Mammary epithelial cell (primary cell): ENCODE data around the gene SLC25A30.

Experiments
- CTCF ChIP-seq, 2 donors: IDR thresholded peaks in 1 of 2; conservative IDR thresholded peaks in 1 of 2; 2 replicates each; pipeline ENCODE4 v1.5.1; 2011 to 2012; ENCODE audit warnings: inconsistent platforms in 2 of 2, low read length in 2 of 2, mild to moderate bottlenecking in 2 of 2, control low read depth in 1 of 2, low read depth in 1 of 2; ENCODE audit not compliant: insufficient read depth in 1 of 2; ENCODE audit errors: extremely low read depth in 1 of 2
- EZH2 ChIP-seq: IDR thresholded peaks from 2 replicates; pipeline ENCODE4 v1.6.1; 2012; ENCODE audit warnings: low read length, inconsistent platforms, borderline replicate concordance

- TF ChIP-seq CTCF (conservative IDR thresholded peaks at IDR 0.05 in 1 of 2, IDR thresholded peaks at IDR 0.05 in 1 of 2; ENCODE audit: extremely low read depth in 1 of 2, insufficient read depth in 1 of 2, low read depth in 1 of 2, low read length in 2 of 2) (no peak), EZH2 (no peak)
Observed at GRCh38 chr13:45403081-45403480, 15.1 kb downstream of the SLC25A30 start.
